Liver (tissue), 3 donors: Measurements from ENCODE around the gene TTLL7.

Source experiments
- JUND ChIP-seq, 2 donors: IDR thresholded peaks; 2 replicates each; pipeline ENCODE4 v1.6.1; 2016; ENCODE audit warnings: antibody characterized with exemption in 2 of 2
- TF ChIP-seq, protein P1 (sequence below): fragments of 150-350 bp; IDR thresholded peaks from 2 replicates; pipeline ENCODE4 v1.5.1; 2017; ENCODE audit warnings: improper control_type of control experiment, low read depth, low read length; ENCODE audit not compliant: missing input control
- TF ChIP-seq, protein P2 (sequence below): IDR thresholded peaks from 2 replicates; pipeline ENCODE4 v1.6.1; 2016; ENCODE audit warnings: antibody characterized with exemption
- donor health status: healthy.
- donor health status: healthy.

DNA sequence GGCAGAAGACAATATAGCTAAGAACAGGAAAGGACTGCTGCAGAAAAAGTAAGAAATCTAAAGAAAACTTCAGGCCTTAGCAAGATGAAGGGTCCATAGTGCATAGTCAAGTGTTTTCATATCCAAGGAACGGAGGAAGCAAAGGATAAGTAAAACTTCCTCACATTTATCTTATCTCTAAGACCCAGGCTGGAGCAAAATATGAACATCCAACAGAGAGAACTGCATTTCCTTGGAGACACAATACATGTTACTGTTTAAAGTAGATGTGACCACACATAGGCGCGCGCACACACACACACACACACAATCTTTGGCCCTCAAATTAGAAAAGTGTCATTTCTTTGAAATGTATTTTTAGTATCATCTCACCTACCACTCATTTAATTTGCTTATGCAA is 66.7 kb downstream of the TTLL7 start:
- TF ChIP-seq, protein P1, sequence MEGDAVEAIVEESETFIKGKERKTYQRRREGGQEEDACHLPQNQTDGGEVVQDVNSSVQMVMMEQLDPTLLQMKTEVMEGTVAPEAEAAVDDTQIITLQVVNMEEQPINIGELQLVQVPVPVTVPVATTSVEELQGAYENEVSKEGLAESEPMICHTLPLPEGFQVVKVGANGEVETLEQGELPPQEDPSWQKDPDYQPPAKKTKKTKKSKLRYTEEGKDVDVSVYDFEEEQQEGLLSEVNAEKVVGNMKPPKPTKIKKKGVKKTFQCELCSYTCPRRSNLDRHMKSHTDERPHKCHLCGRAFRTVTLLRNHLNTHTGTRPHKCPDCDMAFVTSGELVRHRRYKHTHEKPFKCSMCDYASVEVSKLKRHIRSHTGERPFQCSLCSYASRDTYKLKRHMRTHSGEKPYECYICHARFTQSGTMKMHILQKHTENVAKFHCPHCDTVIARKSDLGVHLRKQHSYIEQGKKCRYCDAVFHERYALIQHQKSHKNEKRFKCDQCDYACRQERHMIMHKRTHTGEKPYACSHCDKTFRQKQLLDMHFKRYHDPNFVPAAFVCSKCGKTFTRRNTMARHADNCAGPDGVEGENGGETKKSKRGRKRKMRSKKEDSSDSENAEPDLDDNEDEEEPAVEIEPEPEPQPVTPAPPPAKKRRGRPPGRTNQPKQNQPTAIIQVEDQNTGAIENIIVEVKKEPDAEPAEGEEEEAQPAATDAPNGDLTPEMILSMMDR = no peak
- TF ChIP-seq, protein P2, sequence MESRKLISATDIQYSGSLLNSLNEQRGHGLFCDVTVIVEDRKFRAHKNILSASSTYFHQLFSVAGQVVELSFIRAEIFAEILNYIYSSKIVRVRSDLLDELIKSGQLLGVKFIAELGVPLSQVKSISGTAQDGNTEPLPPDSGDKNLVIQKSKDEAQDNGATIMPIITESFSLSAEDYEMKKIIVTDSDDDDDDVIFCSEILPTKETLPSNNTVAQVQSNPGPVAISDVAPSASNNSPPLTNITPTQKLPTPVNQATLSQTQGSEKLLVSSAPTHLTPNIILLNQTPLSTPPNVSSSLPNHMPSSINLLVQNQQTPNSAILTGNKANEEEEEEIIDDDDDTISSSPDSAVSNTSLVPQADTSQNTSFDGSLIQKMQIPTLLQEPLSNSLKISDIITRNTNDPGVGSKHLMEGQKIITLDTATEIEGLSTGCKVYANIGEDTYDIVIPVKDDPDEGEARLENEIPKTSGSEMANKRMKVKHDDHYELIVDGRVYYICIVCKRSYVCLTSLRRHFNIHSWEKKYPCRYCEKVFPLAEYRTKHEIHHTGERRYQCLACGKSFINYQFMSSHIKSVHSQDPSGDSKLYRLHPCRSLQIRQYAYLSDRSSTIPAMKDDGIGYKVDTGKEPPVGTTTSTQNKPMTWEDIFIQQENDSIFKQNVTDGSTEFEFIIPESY = no peak
- no peak for TF ChIP-seq JUND (IDR thresholded peaks at IDR 0.05)
